Left renal cortex interstitium (tissue), 4 donors: Measurements from ENCODE around the gene TXNRD1. TPM values are rescaled to one million over a fixed set of nuclear protein-coding genes. Genes with fewer than 3 reads are reported as not detected.
A peak's percentile ranks its signal among the peaks of the same experiment; 100 is the strongest.

Experiments used
- DNase-seq, 4 donors: peaks; one replicate each; pipeline ENCODE4 v3.0.0-alpha.2; 2013; ENCODE audit warnings: low read depth in 4 of 4, low spot score in 2 of 4, missing footprints in 1 of 4
- polyA plus RNA-seq, 4 donors: library from polyadenylated mRNA; unstranded; fragments of 120-200 nt; gene quantifications; one replicate each; pipeline ENCODE4 v1.2.1, GENCODE V29; 2013; ENCODE audit not compliant: insufficient read length in 4 of 4

The TXNRD1 gene
- polyA plus RNA-seq, 4 donors, result 52.2 to 73.7 (median 61.2) TPM

DNA sequence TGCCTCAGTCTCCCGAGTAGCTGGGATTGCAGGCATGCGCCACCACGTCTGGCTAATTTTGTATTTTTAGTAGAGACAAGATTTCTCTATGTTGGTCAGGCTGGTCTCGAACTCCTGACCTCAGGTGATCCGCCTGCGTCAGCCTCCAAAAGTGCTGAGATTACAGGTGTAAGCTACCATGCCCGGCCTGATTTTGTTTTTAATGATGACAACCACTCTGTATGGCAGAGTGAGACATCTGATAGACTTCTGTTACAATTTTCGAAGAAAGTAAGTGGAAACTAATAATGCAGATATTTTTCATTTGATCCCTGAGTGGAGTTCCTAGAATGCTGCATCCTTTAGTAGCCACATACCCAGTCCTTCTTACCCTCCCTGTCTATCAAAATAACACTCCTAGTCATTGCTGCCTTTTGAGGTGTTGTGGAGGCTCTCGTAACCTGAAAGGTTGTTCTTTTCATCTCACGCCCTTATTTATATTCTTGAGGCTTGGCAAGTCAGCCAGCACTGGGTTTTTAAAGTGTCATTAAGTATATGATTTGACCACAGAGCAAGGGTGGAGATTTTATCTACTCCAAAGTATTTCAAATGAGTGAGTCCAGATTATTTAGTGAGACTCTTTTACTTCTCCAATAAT lies 82.0 kb downstream of the TXNRD1 start:
- no peak for DNase-seq

- DNase-seq, result no peak
These were observed 84.4 kb downstream of the TXNRD1 start for GRCh38 chr12:104299842-104300481.

GRCh38 chr12:104303538-104304151 lies 88.1 kb downstream of the TXNRD1 start, which contains the start of gene EID3:
EID3 (plus strand) TSS chr12:104303739; CDS start chr12:104303935, 196 bp downstream.
- peak in 3 of 4 donors; percentile 65 to 82 (median 75) for DNase-seq

DNA sequence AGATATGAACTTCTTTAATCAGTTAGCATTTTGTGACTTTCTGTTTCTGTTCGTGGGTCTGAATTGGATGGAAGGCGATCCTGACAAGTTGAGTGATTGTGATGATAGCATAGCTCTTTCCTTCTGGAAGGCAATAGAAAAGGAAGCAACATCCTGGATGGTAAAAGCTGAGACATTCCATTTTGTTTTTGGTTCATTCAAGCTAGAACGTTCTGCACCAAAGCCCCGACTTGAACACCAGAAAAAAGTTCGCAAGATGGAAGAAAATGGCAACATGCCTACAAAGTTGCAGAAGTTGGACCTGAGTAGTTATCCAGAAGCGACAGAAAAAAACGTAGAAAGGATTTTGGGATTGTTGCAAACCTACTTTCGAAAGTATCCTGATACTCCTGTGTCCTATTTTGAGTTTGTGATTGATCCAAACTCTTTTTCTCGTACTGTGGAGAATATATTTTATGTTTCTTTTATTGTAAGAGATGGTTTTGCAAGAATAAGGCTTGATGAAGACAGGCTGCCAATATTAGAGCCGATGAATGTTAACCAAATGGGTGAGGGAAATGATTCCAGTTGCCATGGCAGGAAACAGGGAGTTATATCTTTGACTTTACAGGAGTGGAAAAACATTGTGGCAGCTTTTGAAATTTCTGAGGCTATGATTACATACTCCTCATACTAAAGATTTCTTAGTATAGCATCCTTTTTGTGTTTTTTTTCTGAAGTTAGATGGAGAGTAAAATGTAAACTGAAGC lies 88.9 kb downstream of the TXNRD1 start:
- no peak for DNase-seq

DNA sequence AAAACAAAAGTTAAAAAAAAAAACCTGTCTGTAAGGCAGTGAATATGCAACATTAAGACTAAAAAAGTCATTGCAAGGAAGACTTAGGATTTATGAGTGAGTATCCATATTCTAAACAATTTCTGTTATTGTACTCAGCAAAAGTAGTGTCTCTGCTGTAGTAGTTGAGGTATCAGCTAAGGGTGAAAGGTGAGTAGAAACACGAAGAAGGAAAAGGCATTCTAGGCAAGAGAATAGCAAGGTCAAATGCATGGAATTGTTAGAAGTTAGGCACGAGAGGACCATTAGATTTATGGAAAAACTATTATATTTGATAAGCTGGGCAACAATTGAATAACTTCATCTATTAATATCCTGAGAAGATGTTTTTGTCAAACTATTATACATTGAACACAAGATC lies 89.8 kb downstream of the TXNRD1 start:
- DNase-seq, result no peak

DNA sequence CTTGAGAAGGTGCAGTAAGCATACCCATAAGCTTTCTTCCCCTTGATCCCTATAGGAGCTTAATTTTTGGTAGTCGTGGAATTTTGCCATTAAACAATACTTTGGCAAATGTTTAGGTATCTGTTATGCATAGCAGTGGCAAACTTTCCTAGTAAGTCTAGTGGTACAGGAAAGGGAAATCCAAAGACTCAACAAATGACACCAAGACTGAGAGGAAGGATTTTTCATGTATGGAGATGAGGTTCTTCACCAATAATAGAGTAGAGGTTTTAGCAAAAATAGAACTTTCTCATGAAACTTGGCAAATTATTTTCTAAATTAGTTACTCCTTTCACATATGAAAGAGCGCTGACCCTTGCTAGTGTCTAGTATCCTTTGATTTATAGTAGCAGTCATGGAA lies 90.8 kb downstream of the TXNRD1 start:
- no peak for DNase-seq

DNA sequence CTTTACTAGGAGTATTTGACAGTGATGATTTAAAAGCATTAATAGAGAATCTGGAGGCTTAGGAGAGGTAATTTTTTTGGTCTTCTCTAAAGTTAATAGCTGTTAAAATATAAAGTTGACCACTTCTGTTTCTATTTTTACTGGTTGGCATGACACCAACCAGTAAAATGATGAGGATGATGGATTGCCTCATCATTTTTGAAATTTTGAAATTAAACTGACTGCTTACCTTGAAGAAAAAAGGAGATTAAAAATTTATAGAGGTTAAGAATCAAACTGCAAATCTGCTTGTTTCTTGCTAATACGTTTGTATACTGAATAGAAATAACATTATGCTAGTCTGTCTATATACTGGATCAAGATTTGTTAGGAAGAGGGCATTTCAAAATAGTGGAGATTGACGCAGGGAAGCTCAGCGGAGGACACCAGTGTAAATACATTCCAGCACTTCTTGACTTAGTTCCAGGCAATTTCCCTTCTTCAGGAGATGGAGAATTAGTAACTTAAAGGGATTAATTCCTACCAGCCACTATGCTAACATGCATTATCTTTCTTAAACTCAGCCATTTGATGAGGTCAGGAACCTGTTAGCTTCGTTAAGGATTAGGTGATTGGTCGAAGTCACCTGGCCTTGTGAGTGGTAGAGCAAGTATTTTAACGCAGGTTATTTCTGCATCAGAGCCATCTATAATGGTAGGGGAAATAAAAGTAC lies 91.5 kb downstream of the TXNRD1 start:
- no peak for DNase-seq

- no peak for DNase-seq
These were observed 92.0 kb downstream of the TXNRD1 start for GRCh38 chr12:104307655-104308000.

GRCh38 chr12:104309446-104309993 lies 93.9 kb downstream of the TXNRD1 start:
- no peak for DNase-seq

DNA sequence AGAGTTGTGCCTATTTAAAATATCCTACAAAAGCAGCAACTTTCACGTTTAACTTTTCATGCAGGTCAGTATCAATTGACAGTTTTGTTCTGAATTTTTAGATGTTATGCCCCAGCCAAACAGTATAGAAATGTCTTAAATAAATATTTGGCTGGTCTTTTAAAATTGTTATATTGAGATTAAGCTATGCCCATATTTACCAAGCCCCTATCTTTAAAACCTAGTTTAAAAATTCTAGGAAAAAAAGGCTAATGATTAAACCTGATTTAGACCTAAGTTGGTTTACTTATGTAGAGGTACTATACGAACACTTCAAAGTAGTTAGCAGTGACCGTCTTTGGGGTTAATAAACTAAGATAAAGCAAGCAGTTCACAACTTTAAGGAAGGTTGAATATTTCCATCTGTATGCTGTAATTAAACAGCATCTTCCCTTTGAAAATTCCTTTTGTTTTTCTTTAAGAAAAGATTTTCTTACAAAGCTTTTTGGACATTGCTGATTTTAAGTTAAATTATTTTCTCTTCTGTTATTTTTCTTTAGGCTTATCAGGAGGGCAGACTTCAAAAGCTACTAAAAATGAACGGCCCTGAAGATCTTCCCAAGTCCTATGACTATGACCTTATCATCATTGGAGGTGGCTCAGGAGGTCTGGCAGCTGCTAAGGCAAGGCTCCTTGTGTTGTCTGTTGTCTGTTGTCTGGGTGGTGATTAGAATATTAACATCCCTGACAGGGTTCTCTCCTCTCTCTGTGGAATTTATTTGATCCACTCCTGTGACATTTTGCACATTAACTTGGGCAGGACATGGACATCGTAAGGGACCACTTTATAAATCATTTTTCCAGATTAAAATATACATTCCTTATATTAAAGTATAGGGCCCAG lies 95.4 kb downstream of the TXNRD1 start:
- no peak for DNase-seq

DNA sequence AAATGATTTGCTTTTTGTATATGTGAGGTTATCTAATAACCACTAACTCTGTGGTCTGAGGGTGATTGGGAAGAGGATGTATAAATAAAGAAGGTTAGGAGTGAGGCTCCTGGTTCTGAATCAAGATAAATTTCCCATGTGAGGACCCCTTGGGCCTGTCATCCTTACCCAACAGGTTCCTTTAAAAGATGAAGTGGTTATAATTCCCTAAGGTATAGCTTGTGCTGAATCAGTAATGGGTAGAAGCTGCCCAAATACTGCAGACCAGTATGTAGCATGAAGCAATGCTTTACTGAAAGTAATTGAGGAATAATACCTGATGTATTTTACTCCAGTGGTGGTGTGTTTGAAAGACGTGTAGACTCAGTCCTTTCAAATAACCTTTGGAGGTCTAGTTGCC lies 96.6 kb downstream of the TXNRD1 start:
- no peak for DNase-seq

GRCh38 chr12:104312654-104313053 lies 97.1 kb downstream of the TXNRD1 start:
- DNase-seq, result no peak

DNA sequence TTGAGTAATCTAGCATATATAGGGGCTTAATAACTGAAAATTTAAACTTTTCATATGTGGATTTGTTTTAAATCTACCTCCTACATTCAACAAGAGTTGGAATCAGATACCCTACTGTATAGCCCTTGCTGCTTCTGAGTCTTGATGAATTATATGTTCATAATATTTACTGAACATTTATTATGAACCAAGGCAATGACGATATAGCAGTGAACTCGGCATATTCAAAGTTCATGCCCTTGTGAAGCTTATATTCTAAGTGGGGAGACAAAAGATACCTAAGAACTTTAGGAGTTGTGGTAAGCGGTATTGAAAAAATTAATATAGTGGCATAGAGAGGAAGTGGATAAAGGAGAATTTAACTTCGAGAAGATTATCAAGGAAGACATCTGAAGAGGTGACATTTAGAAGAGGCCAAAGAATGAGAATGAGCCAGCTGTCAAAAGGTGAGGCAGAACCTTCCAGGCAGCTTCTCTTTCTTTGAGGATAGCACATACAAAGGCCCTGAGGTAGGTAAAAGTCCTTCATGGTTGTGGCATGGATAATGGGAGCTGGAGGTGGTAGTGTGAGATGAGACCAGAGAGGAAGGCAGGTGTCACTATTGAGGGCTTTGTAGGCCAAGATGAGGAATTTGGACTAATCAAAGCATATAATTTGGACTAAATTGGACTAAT lies 98.1 kb downstream of the TXNRD1 start:
- no peak for DNase-seq

GRCh38 chr12:104314242-104314614 lies 98.6 kb downstream of the TXNRD1 start:
- DNase-seq, result no peak

DNA sequence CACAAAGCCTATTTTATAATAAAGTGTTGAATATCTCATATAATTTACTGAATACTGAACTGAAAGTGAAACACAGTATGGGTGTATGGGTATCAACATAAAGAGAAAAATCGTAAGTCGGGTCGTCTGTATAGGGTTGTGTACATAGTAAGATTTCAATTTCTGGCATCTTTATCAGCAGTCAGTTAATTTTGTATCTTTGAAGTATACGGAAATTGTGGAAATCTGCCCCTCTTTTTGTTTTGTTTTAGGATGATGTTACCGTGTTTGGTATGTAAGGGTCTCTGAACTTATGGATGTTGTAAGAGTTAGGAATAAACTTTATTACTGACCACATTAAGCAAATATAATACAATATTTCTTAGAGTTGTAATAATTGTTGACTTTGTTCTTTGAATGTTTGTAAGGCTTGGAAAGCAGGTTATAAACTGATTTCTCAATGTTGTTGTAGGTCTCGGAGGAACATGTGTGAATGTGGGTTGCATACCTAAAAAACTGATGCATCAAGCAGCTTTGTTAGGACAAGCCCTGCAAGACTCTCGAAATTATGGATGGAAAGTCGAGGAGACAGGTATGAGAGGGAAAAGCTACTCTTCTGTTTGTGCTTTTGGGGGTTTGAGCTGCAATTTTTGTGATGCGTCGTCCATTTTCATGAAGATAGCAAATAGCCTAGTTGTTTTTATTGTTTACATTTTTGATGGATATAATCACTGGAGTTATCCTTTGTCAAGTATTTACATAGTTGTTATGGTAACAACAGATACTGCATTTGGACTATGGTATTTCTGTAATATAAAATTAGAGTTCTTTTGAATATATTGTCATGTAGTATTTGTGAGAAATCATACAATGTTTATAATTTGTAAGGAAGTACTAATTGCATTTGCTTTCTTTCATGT lies 100.0 kb downstream of the TXNRD1 start:
- no peak for DNase-seq

- no peak for DNase-seq
These were observed 101.4 kb downstream of the TXNRD1 start for GRCh38 chr12:104316936-104317335.

GRCh38 chr12:104317538-104318210 lies 102.1 kb downstream of the TXNRD1 start:
- no peak for DNase-seq
